SK-N-SH (cell line): ENCODE data around the gene PBX3. TPM values are rescaled to one million over a fixed set of nuclear protein-coding genes. Genes with fewer than 3 reads are reported as not detected.

Experiments
- CTCF ChIA-PET: fragments of 300-600, 350-600 bp; formaldehyde crosslinking; extraction: SDS; loops from one replicate; lab custom pipeline; 2021; lab: Yijun Ruan, JAX
- POLR2A ChIA-PET: fragments of 350-600 bp; sonication (Branson Sonifier 250); formaldehyde crosslinking; extraction: SDS; loops from one replicate; lab custom pipeline; 2020; ENCODE audit warnings: antibody characterized with exemption, inconsistent platforms; lab: Yijun Ruan, JAX
- DNase-seq: peaks from one replicate; pipeline ENCODE4 v3.0.0; 2012
- H2AFZ ChIP-seq: fragments of 200-600 bp; sonication (generic); 2 replicates; pipeline ENCODE4 v1.8.1; 2016; ENCODE audit warnings: antibody characterized with exemption, mild to moderate bottlenecking, low read depth
- H3F3A ChIP-seq: fragments of 200-600 bp; sonication (generic); replicated peaks from 2 replicates; pipeline ENCODE3; 2016; ENCODE audit warnings: antibody characterized with exemption, mild to moderate bottlenecking; ENCODE audit not compliant: insufficient read depth
- H3K27ac ChIP-seq, 2 experiments: fragments of 200-500 bp in 1 of 2; fragments of 200-600 bp in 1 of 2; sonication (Bioruptor generic) in 1 of 2; sonication (generic), shearing (Covaris generic) in 1 of 2; 2 replicates each; pipeline versions ENCODE4 v1.5.1 to v1.6.1; 2014 to 2016; ENCODE audit warnings: low read depth in 2 of 2, inconsistent platforms in 1 of 2, low read length in 1 of 2, mild to moderate bottlenecking in 1 of 2, mixed read lengths in 1 of 2
- H3K27me3 ChIP-seq: fragments of 200-600 bp; sonication (generic), shearing (Covaris generic); 2 replicates; pipeline ENCODE4 v1.6.1; 2016; ENCODE audit warnings: mixed run types; ENCODE audit not compliant: insufficient read depth
- H3K36me3 ChIP-seq, 2 experiments: fragments of 200-500 bp in 1 of 2; fragments of 200-600 bp in 1 of 2; sonication (Bioruptor generic) in 1 of 2; sonication (generic) in 1 of 2; replicated peaks in 1 of 2; 2 replicates each; pipeline versions ENCODE3 to v1.5.1; 2014 to 2016; ENCODE audit warnings: low read length in 1 of 2, mild to moderate bottlenecking in 1 of 2; ENCODE audit not compliant: insufficient read depth in 2 of 2, control insufficient read depth in 1 of 2
- H3K4me1 ChIP-seq, 2 experiments: fragments of 200-500 bp in 1 of 2; fragments of 200-600 bp in 1 of 2; sonication (Bioruptor generic) in 1 of 2; sonication (generic), shearing (Covaris generic) in 1 of 2; 2 replicates each; pipeline versions ENCODE4 v1.5.1 to v1.6.1; 2014 to 2016; ENCODE audit warnings: low read depth in 1 of 2, low read length in 1 of 2, mixed run types in 1 of 2; ENCODE audit not compliant: insufficient read depth in 2 of 2, control insufficient read depth in 1 of 2
- H3K4me2 ChIP-seq: fragments of 200-600 bp; sonication (generic), shearing (Covaris generic); 2 replicates; pipeline ENCODE4 v1.6.1; 2017; ENCODE audit warnings: mixed run types
- H3K4me3 ChIP-seq, 2 experiments: fragments of 200-500 bp in 1 of 2; fragments of 200-600 bp in 1 of 2; sonication (Bioruptor generic) in 1 of 2; sonication (generic), shearing (Covaris generic) in 1 of 2; 2 replicates each; pipeline versions ENCODE4 v1.5.1 to v1.8.1; 2014 to 2016; ENCODE audit warnings: low read depth in 2 of 2, inconsistent platforms in 1 of 2, low read length in 1 of 2, mild to moderate bottlenecking in 1 of 2, mixed read lengths in 1 of 2, moderate library complexity in 1 of 2
- H3K79me2 ChIP-seq: fragments of 200-600 bp; sonication (generic); 2 replicates; pipeline ENCODE4 v1.8.1; 2017; ENCODE audit warnings: mild to moderate bottlenecking; ENCODE audit not compliant: insufficient read depth
- H3K9ac ChIP-seq: fragments of 200-600 bp; sonication (generic); 2 replicates; pipeline ENCODE4 v1.6.1; 2017; ENCODE audit warnings: mixed run types
- H3K9me2 ChIP-seq: fragments of 200-600 bp; sonication (generic); 2 replicates; pipeline ENCODE4 v1.6.1; 2017; ENCODE audit warnings: mixed run types
- H3K9me3 ChIP-seq: fragments of 200-600 bp; sonication (generic); 2 replicates; pipeline ENCODE4 v1.6.1; 2017; ENCODE audit warnings: mixed run types, mild to moderate bottlenecking, moderate library complexity
- H4K20me1 ChIP-seq: fragments of 200-600 bp; sonication (generic); 2 replicates; pipeline ENCODE4 v1.6.1; 2017; ENCODE audit warnings: mild to moderate bottlenecking, mixed run types; ENCODE audit not compliant: insufficient read depth
- CHD2 ChIP-seq: fragments of 150-350 bp; IDR thresholded peaks from 2 replicates; pipeline ENCODE4 v1.6.1; 2018; ENCODE audit warnings: low read length; ENCODE audit not compliant: partially characterized antibody
- ELF1 ChIP-seq: IDR thresholded peaks from 2 replicates; pipeline ENCODE4 v1.4.0; 2012
- EP300 ChIP-seq, 2 experiments: IDR thresholded peaks; 2 replicates each; pipeline versions ENCODE4 v1.4.0 to v1.6.1; 2012; ENCODE audit warnings: borderline replicate concordance in 1 of 2, low read depth in 1 of 2, low read length in 1 of 2
- FOXJ3 ChIP-seq: sonication (generic); formaldehyde crosslinking; IDR thresholded peaks from 2 replicates; pipeline ENCODE4 v1.5.1; 2020; ENCODE audit warnings: mild to moderate bottlenecking, missing genetic modification reagents
- GATA2 ChIP-seq: sonication (generic); formaldehyde crosslinking; IDR thresholded peaks from 2 replicates; pipeline ENCODE4 v1.5.0; 2020; ENCODE audit warnings: mild to moderate bottlenecking, missing genetic modification reagents
- MEF2A ChIP-seq: IDR thresholded peaks from 2 replicates; pipeline ENCODE4 v1.4.0; 2012; ENCODE audit warnings: low read depth, borderline replicate concordance
- NRF1 ChIP-seq: IDR thresholded peaks from 2 replicates; pipeline ENCODE4 v1.6.1; 2012; ENCODE audit warnings: low read depth, mild to moderate bottlenecking, low read length
- POLR2AphosphoS5 ChIP-seq: IDR thresholded peaks from 2 replicates; pipeline ENCODE4 v1.6.1; 2012; ENCODE audit warnings: low read depth, low read length
- RAD21 ChIP-seq: IDR thresholded peaks from 2 replicates; pipeline ENCODE4 v1.6.1; 2012; ENCODE audit warnings: mild to moderate bottlenecking, low read length
- RCOR1 ChIP-seq: fragments of 150-350 bp; IDR thresholded peaks from 2 replicates; pipeline ENCODE4 v1.6.1; 2017; ENCODE audit warnings: antibody characterized with exemption, low read length
- TCF12 ChIP-seq: IDR thresholded peaks from 2 replicates; pipeline ENCODE4 v1.4.0; 2012
- TEAD4 ChIP-seq: IDR thresholded peaks from 2 replicates; pipeline ENCODE4 v1.4.0; 2012; ENCODE audit warnings: mild to moderate bottlenecking, borderline replicate concordance; ENCODE audit not compliant: insufficient read depth
- YY1 ChIP-seq: IDR thresholded peaks from 2 replicates; pipeline ENCODE4 v1.4.0; 2012; ENCODE audit warnings: low read depth, mild to moderate bottlenecking
- WGBS: methylation state at CpG from one replicate; pipeline ENCODE4 v1.1.6; 2017; ENCODE audit warnings: low lambda C conversion rate; 5-methylcytosine and 5-hydroxymethylcytosine counted together
- polyA plus RNA-seq, 3 experiments: library from polyadenylated mRNA; depleted of rRNA; stranded (reverse); fragments of >200 nt; gene quantifications; 2 replicates each; pipeline ENCODE4 v1.2.3, GENCODE V29; 2012
- TF ChIP-seq, protein P1 (sequence below): IDR thresholded peaks from 2 replicates; pipeline ENCODE4 v1.4.0; 2012; ENCODE audit warnings: low read depth, borderline replicate concordance
- TF ChIP-seq, protein P2 (sequence below): IDR thresholded peaks from 2 replicates; pipeline ENCODE4 v1.6.1; 2012; ENCODE audit warnings: mild to moderate bottlenecking, low read depth, low read length, moderate library complexity

Gene PBX3
- polyA plus RNA-seq, 1 of the 3 experiments (the other 2 are of a cell fraction): 73.0 TPM

DNA sequence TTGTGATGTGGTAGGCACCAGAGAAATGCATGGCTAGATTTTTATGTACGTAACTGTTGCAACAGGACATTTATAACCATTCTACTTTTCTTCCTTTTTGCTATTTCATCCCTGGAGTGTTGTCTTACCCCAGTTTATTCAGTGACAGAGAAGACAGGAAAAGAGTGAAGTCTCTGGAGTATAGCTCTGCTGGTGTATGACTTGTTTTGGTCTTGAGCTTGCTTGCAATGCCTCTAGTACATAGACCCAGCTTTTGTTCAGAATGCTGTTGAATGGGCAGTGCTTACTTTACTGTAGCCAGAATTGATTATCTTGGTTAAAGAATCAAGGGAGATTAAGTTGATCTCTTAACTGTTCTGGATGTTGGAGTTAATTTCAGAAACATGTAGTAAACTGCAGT, 94.3 kb downstream of the PBX3 start:
- Histone ChIP-seq H3K36me3 (peaks cover 0 to 14% of the 10 kb centered on the region in 2 experiments), H4K20me1 (peaks cover 31% of the 10 kb centered on the region; the same call in 1 of the 2 replicates), H3K4me3 (no peak overlapping the region), H3K27me3 (no peaks in the 10 kb centered on the region), H3K9ac (0 out of 2 replicates have a peak overlapping the region, but pooled peaks have one; percentile 8), H3K4me2 (peak overlapping the region; percentile 18; the same call in 1 of the 2 replicates), H3K27ac (peak overlapping the region; percentile 79 to 93), H2AFZ (no peak overlapping the region), H3F3A (peaks cover 30% of the 10 kb centered on the region), H3K79me2 (peaks cover 97% of the 10 kb centered on the region), H3K9me2 (no peaks in the 10 kb centered on the region), H3K9me3 (no peaks in the 10 kb centered on the region), H3K4me1 (peaks cover 25 to 48% of the 10 kb centered on the region in 2 experiments)
- no peak for DNase-seq
- WGBS: 76% methylated on average over 1 of the region's 1 CpG
- ChIA-PET CTCF (interaction anchor here (0.6 to 1.2 kb wide), 4 partner anchors 10 to 588 kb away, joined by 3 to 4 read pairs (median 3); no protein-coding TSS in a partner anchor), POLR2A (interaction anchor here (0.7 kb wide), 1 partner anchor 210 kb away, joined by 3 read pairs; no protein-coding TSS in a partner anchor)
- no peak for TF ChIP-seq YY1
- TF ChIP-seq NRF1: no peak
- no peak for TF ChIP-seq POLR2AphosphoS5

DNA sequence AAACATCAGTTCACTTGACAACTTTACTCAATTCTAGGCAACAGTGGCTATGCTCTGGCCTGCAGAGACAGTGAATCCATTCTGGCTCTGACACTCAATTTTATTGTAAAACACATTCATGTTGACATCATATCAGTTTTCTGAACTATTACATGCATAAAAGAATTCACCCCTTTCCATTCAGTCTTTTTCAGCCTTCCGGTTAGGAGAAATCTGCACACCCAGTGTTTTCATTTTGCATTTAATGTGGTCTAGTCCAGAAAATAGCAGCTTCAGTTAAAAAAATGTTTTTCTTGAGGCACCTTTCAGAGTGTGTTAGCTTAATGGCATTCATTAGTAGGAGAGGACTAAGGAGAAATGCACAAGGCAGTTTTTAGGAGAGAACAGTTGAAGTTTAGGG, 95.1 kb downstream of the PBX3 start:
- Histone ChIP-seq H3K9me2 (no peaks in the 10 kb centered on the region), H3K27ac (peak overlapping the region; percentile 79 to 93), H3K4me1 (peaks cover 25 to 48% of the 10 kb centered on the region in 2 experiments), H4K20me1 (peaks cover 24% of the 10 kb centered on the region; the same call in 1 of the 2 replicates), H3F3A (peaks cover 25% of the 10 kb centered on the region), H3K9me3 (no peaks in the 10 kb centered on the region), H3K27me3 (no peaks in the 10 kb centered on the region), H3K36me3 (peaks cover 0 to 22% of the 10 kb centered on the region in 2 experiments), H3K4me3 (no peak overlapping the region), H3K79me2 (peaks cover 98% of the 10 kb centered on the region), H3K9ac (no peak overlapping the region), H2AFZ (no peak overlapping the region), H3K4me2 (peak overlapping the region; percentile 71; the same call in 1 of the 2 replicates)
- POLR2A ChIA-PET: no interaction called here
- 78% methylated on average over 1 of the region's 1 CpG for WGBS
- DNase-seq: no peak
- no peak for TF ChIP-seq ELF1
- no peak for TF ChIP-seq NRF1
- no peak for TF ChIP-seq YY1
- TF ChIP-seq TEAD4: no peak
- TF ChIP-seq, protein P1, sequence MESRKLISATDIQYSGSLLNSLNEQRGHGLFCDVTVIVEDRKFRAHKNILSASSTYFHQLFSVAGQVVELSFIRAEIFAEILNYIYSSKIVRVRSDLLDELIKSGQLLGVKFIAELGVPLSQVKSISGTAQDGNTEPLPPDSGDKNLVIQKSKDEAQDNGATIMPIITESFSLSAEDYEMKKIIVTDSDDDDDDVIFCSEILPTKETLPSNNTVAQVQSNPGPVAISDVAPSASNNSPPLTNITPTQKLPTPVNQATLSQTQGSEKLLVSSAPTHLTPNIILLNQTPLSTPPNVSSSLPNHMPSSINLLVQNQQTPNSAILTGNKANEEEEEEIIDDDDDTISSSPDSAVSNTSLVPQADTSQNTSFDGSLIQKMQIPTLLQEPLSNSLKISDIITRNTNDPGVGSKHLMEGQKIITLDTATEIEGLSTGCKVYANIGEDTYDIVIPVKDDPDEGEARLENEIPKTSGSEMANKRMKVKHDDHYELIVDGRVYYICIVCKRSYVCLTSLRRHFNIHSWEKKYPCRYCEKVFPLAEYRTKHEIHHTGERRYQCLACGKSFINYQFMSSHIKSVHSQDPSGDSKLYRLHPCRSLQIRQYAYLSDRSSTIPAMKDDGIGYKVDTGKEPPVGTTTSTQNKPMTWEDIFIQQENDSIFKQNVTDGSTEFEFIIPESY: no peak
- no peak for TF ChIP-seq RAD21
- no peak for TF ChIP-seq GATA2 (CRISPR knock-in tag)
- TF ChIP-seq MEF2A: no peak
- CTCF ChIA-PET: interaction anchor here (1.0 to 1.2 kb wide), 2 partner anchors 11 to 229 kb away, joined by 3 read pairs; no protein-coding TSS in a partner anchor

DNA sequence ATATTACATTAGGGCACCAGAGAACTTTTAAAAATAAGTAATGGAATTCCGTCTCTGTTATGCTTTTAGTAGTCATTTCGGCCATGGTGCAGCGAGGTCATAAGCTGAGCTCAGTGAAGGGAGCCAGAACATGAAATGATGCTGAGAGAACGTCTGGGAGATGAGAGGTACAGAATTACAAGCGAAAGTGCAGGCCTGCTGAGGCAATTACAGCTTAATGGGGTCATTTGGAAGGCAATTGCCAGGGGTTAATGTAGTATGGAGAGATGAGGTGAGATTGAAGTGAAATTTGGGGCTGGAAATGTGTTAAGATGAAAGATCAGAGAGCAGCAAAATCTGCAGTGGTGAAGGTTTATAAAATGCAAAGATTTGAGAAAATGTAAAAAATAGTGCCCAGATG, 96.5 kb downstream of the PBX3 start:
- Histone ChIP-seq H3K9me3 (no peaks in the 10 kb centered on the region), H3K4me1 (peaks cover 25 to 53% of the 10 kb centered on the region in 2 experiments), H3F3A (peaks cover 30% of the 10 kb centered on the region), H3K4me2 (peak overlapping the region; percentile 71), H4K20me1 (peaks cover 33% of the 10 kb centered on the region; the same call in 1 of the 2 replicates), H3K27me3 (no peaks in the 10 kb centered on the region), H3K9ac (peak overlapping the region; percentile 56), H3K27ac (peak overlapping the region; percentile 79 to 93), H3K4me3 (peak overlapping the region; percentile 32 to 55; a peak in 3 of 4 replicates), H3K79me2 (peaks cover 99% of the 10 kb centered on the region), H2AFZ (no peak overlapping the region), H3K9me2 (no peaks in the 10 kb centered on the region), H3K36me3 (peaks cover 0 to 22% of the 10 kb centered on the region in 2 experiments)
- 16% methylated on average over 5 of the region's 5 CpGs for WGBS
- POLR2A ChIA-PET: interaction anchor here (0.7 to 1.2 kb wide), 3 partner anchors 14 to 436 kb away, joined by 3 to 4 read pairs (median 3); no protein-coding TSS in a partner anchor
- CTCF ChIA-PET: no interaction called here
- DNase-seq: peak; percentile 45
- TF ChIP-seq POLR2AphosphoS5 (peak; percentile 49; the same call in 1 of the 2 replicates), RAD21 (peak; percentile 43), CHD2 (peak; percentile 84), FOXJ3 (CRISPR knock-in tag) (peak; percentile 74), GATA2 (CRISPR knock-in tag) (peak; percentile 91), RCOR1 (peak; percentile 94), EP300 (IDR thresholded peaks at IDR 0.05; ENCODE audit: borderline replicate concordance in 1 of 2, low read depth in 1 of 2, low read length in 1 of 2) (peak in 1 of 2 experiments; percentile 95; a peak in 2 of 4 replicates), TCF12 (peak; percentile 38; the same call in 1 of the 2 replicates)
- TF ChIP-seq, protein P2, sequence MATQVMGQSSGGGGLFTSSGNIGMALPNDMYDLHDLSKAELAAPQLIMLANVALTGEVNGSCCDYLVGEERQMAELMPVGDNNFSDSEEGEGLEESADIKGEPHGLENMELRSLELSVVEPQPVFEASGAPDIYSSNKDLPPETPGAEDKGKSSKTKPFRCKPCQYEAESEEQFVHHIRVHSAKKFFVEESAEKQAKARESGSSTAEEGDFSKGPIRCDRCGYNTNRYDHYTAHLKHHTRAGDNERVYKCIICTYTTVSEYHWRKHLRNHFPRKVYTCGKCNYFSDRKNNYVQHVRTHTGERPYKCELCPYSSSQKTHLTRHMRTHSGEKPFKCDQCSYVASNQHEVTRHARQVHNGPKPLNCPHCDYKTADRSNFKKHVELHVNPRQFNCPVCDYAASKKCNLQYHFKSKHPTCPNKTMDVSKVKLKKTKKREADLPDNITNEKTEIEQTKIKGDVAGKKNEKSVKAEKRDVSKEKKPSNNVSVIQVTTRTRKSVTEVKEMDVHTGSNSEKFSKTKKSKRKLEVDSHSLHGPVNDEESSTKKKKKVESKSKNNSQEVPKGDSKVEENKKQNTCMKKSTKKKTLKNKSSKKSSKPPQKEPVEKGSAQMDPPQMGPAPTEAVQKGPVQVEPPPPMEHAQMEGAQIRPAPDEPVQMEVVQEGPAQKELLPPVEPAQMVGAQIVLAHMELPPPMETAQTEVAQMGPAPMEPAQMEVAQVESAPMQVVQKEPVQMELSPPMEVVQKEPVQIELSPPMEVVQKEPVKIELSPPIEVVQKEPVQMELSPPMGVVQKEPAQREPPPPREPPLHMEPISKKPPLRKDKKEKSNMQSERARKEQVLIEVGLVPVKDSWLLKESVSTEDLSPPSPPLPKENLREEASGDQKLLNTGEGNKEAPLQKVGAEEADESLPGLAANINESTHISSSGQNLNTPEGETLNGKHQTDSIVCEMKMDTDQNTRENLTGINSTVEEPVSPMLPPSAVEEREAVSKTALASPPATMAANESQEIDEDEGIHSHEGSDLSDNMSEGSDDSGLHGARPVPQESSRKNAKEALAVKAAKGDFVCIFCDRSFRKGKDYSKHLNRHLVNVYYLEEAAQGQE: no peak
